Measurements from ENCODE around the gene MANBA. TPM values are rescaled to one million over a fixed set of nuclear protein-coding genes. Genes with fewer than 3 reads are reported as not detected.
A peak's percentile ranks its signal among the peaks of the same experiment; 100 is the strongest.

MANBA gene
- total and polyA plus RNA-seq, 2 of the 4 experiments (the other 2 are of a cell fraction), result 11.5 to 17.2 TPM

GRCh38 chr4:102627831-102628523, 132.8 kb downstream of the MANBA start:
- no peak overlapping the region for H2BK5ac ChIP-seq (ENCODE audit: low read depth, low read length, poor library complexity, severe bottlenecking)
- ATAC-seq (ENCODE audit: low read depth) (peak; percentile 50; the same call in 1 of the 2 replicates), DNase-seq (peak; percentile 79)
- H2BK15ac ChIP-seq (ENCODE audit: low read depth, low read length), result no peak overlapping the region
- H3K56ac ChIP-seq (ENCODE audit: extremely low read depth, insufficient read depth, low read length), result no peak overlapping the region
- dilution Hi-C loops (cut with HindIII; ENCODE audit: low sequenced_read_pairs, unreplicated experiment) (no loop called here), intact Hi-C loops (cut with micrococcal nuclease) (loop anchor here (10.0 kb wide), 1 partner anchor 283 kb away; the partner anchor contains the start of gene SLC39A8), in situ Hi-C loops (cut with MboI; ENCODE audit: low sequenced_read_pairs) (no loop called here)
- no peak overlapping the region; the same call in 1 of the 2 replicates for H3K14ac ChIP-seq (replicated peaks; ENCODE audit: low read depth, low read length)
- no peaks in the 10 kb centered on the region for H3K79me1 ChIP-seq (ENCODE audit: low read depth in 1 of 2, low read length in 2 of 2)
- ChIA-PET CTCF (interaction anchor here (0.5 kb wide), 1 partner anchor 126 kb away, joined by 3 read pairs; no protein-coding TSS in a partner anchor), POLR2A (ENCODE audit: unreplicated experiment) (no interaction called here)
- no peak overlapping the region for H4K91ac ChIP-seq (ENCODE audit: insufficient read depth, low read depth, low read length)
- H3K27ac ChIP-seq (ENCODE audit: insufficient read depth, low read length), result no peak overlapping the region
- H3K9me1 ChIP-seq (ENCODE audit: insufficient read depth, low read length), result 0 out of 2 replicates have a peak, but pooled peaks cover 2% of the 10 kb centered on the region
- no peak overlapping the region for H3K18ac ChIP-seq (ENCODE audit: low read depth, low read length)
- H4K8ac ChIP-seq (ENCODE audit: low read depth in 2 of 2, low read length in 2 of 2), result no peak overlapping the region
- no peaks in the 10 kb centered on the region for H3K9me3 ChIP-seq (ENCODE audit: control insufficient read depth, insufficient read depth, low read length)
- TF ChIP-seq MAZ (IDR thresholded peaks at IDR 0.05; ENCODE audit: borderline replicate concordance, low read depth, low read length) (no peak), FOS (IDR thresholded peaks at IDR 0.05; ENCODE audit: low read depth, low read length) (peak; percentile 66)
- 0 out of 2 replicates have a peak overlapping the region, but pooled peaks have one; percentile 35 for H3K23ac ChIP-seq (ENCODE audit: low read depth, low read length)
- no peak overlapping the region for H3K4me3 ChIP-seq (ENCODE audit: insufficient read depth, low read depth, low read length)
- no peak overlapping the region for H2BK120ac ChIP-seq (ENCODE audit: low read depth, low read length)
- no peaks in the 10 kb centered on the region for H4K20me1 ChIP-seq (ENCODE audit: insufficient read depth, low read length)
- no CpG with 5 or more reads among the region's 3 CpGs for WGBS, 2 experiments (ENCODE audit: extremely low coverage in 2 of 2, insufficient read length in 1 of 2)
- no peak overlapping the region for H3K4me2 ChIP-seq (ENCODE audit: low read depth, low read length)
- no peaks in the 10 kb centered on the region for H3K27me3 ChIP-seq (ENCODE audit: control insufficient read depth, insufficient read depth, low read length)
- no peak overlapping the region for H2AK9ac ChIP-seq (replicated peaks; ENCODE audit: low read depth, low read length, poor library complexity)
- H3K9ac ChIP-seq (ENCODE audit: low read depth, low read length), result no peak overlapping the region
- H2AFZ ChIP-seq (replicated peaks; ENCODE audit: low read length, poor library complexity), result no peak overlapping the region
- no peak overlapping the region for H2BK20ac ChIP-seq (ENCODE audit: low read depth, low read length)
- H4K5ac ChIP-seq (ENCODE audit: low read depth, low read length), result no peak overlapping the region
- no TSS peak for BruUV-seq (replicated peaks)
- no peak overlapping the region for H3K4ac ChIP-seq (ENCODE audit: low read depth, low read length)
- no peak overlapping the region for H2AK5ac ChIP-seq (ENCODE audit: low read depth, low read length)
- H3K4me1 ChIP-seq (ENCODE audit: control insufficient read depth, insufficient read depth, low read length), result peaks cover 2% of the 10 kb centered on the region; the same call in 1 of the 2 replicates
- H3K36me3 ChIP-seq (ENCODE audit: control insufficient read depth, insufficient read depth, low read length), result peaks cover 9% of the 10 kb centered on the region
